WTC11 (cell line): ENCODE measurements around the gene RBMS2.

Experiments used
- CBFB ChIP-seq: sonication (generic); formaldehyde crosslinking; IDR thresholded peaks from 2 replicates; pipeline ENCODE4 v1.8.1; 2022; ENCODE audit warnings: mild to moderate bottlenecking, low read depth, missing genetic modification reagents
- CTCF ChIP-seq: fragments of 200-600 bp; IDR thresholded peaks from 2 replicates; pipeline ENCODE4 v1.8.0; 2022; ENCODE audit warnings: antibody characterized with exemption
- SP1 ChIP-seq: sonication (generic); formaldehyde crosslinking; conservative IDR thresholded peaks from 2 replicates; pipeline ENCODE4 v1.8.1; 2022; ENCODE audit warnings: missing genetic modification reagents
- TEAD4 ChIP-seq: sonication (generic); formaldehyde crosslinking; IDR thresholded peaks from 2 replicates; pipeline ENCODE4 v1.8.0; 2022; ENCODE audit warnings: mild to moderate bottlenecking, missing genetic modification reagents

- TF ChIP-seq CTCF = no peak
- no peak for TF ChIP-seq CBFB
- no peak for TF ChIP-seq TEAD4 (CRISPR knock-in tag)
- TF ChIP-seq SP1 (CRISPR knock-in tag) = no peak
Observed at GRCh38 chr12:56520506-56520905, 1.1 kb upstream of the RBMS2 start.
